HL-60 (cell line): ENCODE results near the gene A3GALT2.

Experiments
- DNase-seq, 2 experiments: peaks; one replicate each; pipeline ENCODE4 v3.0.0-alpha.2; 2010 to 2020; ENCODE audit warnings: low read depth in 1 of 2, low spot score in 1 of 2
- H3K27ac ChIP-seq: fragments of 250-450 bp; sonication (Bioruptor Pico); replicated peaks from 2 replicates; pipeline ENCODE4 v1.5.1; 2020; ENCODE audit warnings: mild to moderate bottlenecking, moderate library complexity
- H3K27me3 ChIP-seq: fragments of 250-450 bp; sonication (Bioruptor Pico); 2 replicates; pipeline ENCODE4 v1.5.1; 2021; ENCODE audit warnings: mild to moderate bottlenecking, moderate library complexity; ENCODE audit not compliant: insufficient read depth, poor library complexity, severe bottlenecking
- H3K4me3 ChIP-seq: replicated peaks from 2 replicates; pipeline ENCODE4 v1.5.1; 2011; ENCODE audit warnings: mild to moderate bottlenecking, control low read depth, low read length; ENCODE audit not compliant: insufficient read depth
- GABPA ChIP-seq: IDR thresholded peaks from 2 replicates; pipeline ENCODE4 v1.6.1; 2012; ENCODE audit warnings: low read depth
- POLR2AphosphoS5 ChIP-seq: IDR thresholded peaks from 2 replicates; pipeline ENCODE4 v1.6.1; 2012; ENCODE audit warnings: low read depth
- REST ChIP-seq: IDR thresholded peaks from 2 replicates; pipeline ENCODE4 v1.6.1; 2012; ENCODE audit warnings: low read depth; ENCODE audit not compliant: insufficient replicate concordance
- SPI1 ChIP-seq: IDR thresholded peaks from 2 replicates; pipeline ENCODE4 v1.6.1; 2012; ENCODE audit warnings: low read depth, mild to moderate bottlenecking, borderline replicate concordance
- TF ChIP-seq, protein P1 (sequence below): IDR thresholded peaks from one replicate; pipeline ENCODE4 v1.5.1; 2011; ENCODE audit warnings: low read length, control low read depth, inconsistent platforms; ENCODE audit not compliant: insufficient read depth

The A3GALT2 gene

GRCh38 chr1:33263890-33264504, 56.9 kb downstream of the A3GALT2 start:
- TF ChIP-seq, protein P1, sequence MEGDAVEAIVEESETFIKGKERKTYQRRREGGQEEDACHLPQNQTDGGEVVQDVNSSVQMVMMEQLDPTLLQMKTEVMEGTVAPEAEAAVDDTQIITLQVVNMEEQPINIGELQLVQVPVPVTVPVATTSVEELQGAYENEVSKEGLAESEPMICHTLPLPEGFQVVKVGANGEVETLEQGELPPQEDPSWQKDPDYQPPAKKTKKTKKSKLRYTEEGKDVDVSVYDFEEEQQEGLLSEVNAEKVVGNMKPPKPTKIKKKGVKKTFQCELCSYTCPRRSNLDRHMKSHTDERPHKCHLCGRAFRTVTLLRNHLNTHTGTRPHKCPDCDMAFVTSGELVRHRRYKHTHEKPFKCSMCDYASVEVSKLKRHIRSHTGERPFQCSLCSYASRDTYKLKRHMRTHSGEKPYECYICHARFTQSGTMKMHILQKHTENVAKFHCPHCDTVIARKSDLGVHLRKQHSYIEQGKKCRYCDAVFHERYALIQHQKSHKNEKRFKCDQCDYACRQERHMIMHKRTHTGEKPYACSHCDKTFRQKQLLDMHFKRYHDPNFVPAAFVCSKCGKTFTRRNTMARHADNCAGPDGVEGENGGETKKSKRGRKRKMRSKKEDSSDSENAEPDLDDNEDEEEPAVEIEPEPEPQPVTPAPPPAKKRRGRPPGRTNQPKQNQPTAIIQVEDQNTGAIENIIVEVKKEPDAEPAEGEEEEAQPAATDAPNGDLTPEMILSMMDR = no peak
- TF ChIP-seq SPI1 = no peak
- TF ChIP-seq POLR2AphosphoS5 = no peak
- TF ChIP-seq GABPA = no peak
- no peak for TF ChIP-seq REST
- Histone ChIP-seq H3K27me3 (no peaks in the 10 kb centered on the region), H3K4me3 (no peak overlapping the region), H3K27ac (no peak overlapping the region)
- no peak for DNase-seq

- Histone ChIP-seq H3K4me3 (no peak overlapping the region), H3K27ac (no peak overlapping the region), H3K27me3 (no peaks in the 10 kb centered on the region)
- TF ChIP-seq POLR2AphosphoS5 = no peak
- TF ChIP-seq GABPA = no peak
- no peak for TF ChIP-seq REST
- TF ChIP-seq, protein P1 = no peak
- TF ChIP-seq SPI1 = no peak
- no peak for DNase-seq
These were observed 59.6 kb downstream of the A3GALT2 start for GRCh38 chr1:33261344-33261743.

GRCh38 chr1:33260439-33260838, 60.5 kb downstream of the A3GALT2 start:
- TF ChIP-seq, protein P1 = no peak
- no peak for TF ChIP-seq REST
- no peak for TF ChIP-seq GABPA
- no peak for TF ChIP-seq SPI1
- TF ChIP-seq POLR2AphosphoS5 = no peak
- Histone ChIP-seq H3K27ac (no peak overlapping the region), H3K27me3 (no peaks in the 10 kb centered on the region), H3K4me3 (no peak overlapping the region)
- DNase-seq = no peak
